Vagina (tissue), 2 donors: ENCODE data around the gene UBE2I. TPM values are rescaled to one million over a fixed set of nuclear protein-coding genes. Genes with fewer than 3 reads are reported as not detected.

Source experiments
- DNase-seq, 2 donors: peaks; one replicate each; pipeline ENCODE4 v3.0.0-alpha.2; 2017; ENCODE audit errors: extremely low spot score in 2 of 2
- H3K27ac ChIP-seq: fragments of 200-600 bp; sonication (generic); one replicate; pipeline ENCODE4 v1.5.1; 2019
- H3K27me3 ChIP-seq: fragments of 200-600 bp; sonication (generic); one replicate; pipeline ENCODE4 v1.5.1; 2019
- H3K36me3 ChIP-seq, 2 donors: fragments of 200-600 bp; sonication (generic); one replicate each; pipeline ENCODE4 v1.5.1; 2017 to 2019
- H3K4me1 ChIP-seq: fragments of 200-600 bp; sonication (generic); one replicate; pipeline ENCODE4 v1.5.1; 2019
- H3K4me3 ChIP-seq, 2 donors: fragments of 200-600 bp; sonication (generic); 1 replicate in 1 of 2; 2 replicates in 1 of 2; pipeline ENCODE4 v1.5.1; 2016 to 2019
- H3K9me3 ChIP-seq: fragments of 200-600 bp; sonication (generic); one replicate; pipeline ENCODE4 v1.5.1; 2019
- POLR2A ChIP-seq, 2 donors: fragments of 450-650 bp; IDR thresholded peaks; one replicate each; pipeline ENCODE4 v1.6.1; 2017; ENCODE audit warnings: antibody characterized with exemption in 2 of 2, mild to moderate bottlenecking in 2 of 2, moderate library complexity in 2 of 2
- POLR2AphosphoS5 ChIP-seq, 2 donors: sonication (generic); formaldehyde crosslinking; IDR thresholded peaks; one replicate each; pipeline ENCODE4 v1.9.0; 2017; ENCODE audit warnings: antibody characterized with exemption in 2 of 2, mild to moderate bottlenecking in 2 of 2, low read depth in 1 of 2; ENCODE audit not compliant: insufficient read depth in 1 of 2
- intact Hi-C: fragments of 100-400 bp; cut with DNase I; formaldehyde crosslinking; loops from one replicate; pipeline ENCODE4 v1.15.1; 2023
- total RNA-seq: library from RNA; depleted of rRNA; stranded (reverse); fragments of >200 nt; gene quantifications from one replicate; pipeline ENCODE4 v1.2.3, GENCODE V29; 2016
- TF ChIP-seq, protein P1 (sequence below), 3 experiments: fragments of 450-650 bp in 2 of 3; fragments of 200-600 bp in 1 of 3; sonication (generic) in 1 of 3; IDR thresholded peaks; one replicate each; pipeline ENCODE4 v1.5.1; 2017 to 2019; ENCODE audit warnings: antibody characterized with exemption in 3 of 3, mild to moderate bottlenecking in 2 of 3, moderate library complexity in 2 of 3

UBE2I gene
- total RNA-seq, 1 donor from 2014 or later = 51.3 TPM

DNA sequence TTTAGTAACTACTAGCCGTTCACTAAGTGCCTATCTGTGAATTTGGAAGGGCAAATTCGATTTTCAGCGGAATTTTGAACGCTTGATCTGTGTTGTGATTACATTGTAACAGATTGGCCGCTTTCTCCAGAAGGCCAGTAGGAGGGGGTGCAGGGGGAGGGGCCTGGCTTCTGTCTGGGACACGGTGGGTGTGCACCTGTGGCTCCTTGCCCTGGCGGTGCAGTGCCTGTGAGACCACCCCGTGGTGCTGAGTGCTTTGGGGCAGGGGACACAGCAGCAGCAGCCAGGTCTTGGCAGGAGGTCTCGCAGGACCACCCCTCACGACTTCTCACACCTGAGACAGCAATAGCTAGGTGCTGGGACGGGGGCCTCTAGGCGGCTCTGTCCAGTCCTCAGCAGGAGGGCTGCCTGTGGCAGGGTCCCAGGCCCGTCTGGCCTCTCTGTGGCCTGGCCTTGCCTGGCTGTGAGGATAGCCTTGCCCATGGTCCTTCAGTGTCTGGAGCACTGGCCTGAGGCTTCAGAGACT, 1.8 kb downstream of the UBE2I start:
- intact Hi-C loops = no loop called here
- DNase-seq = no peak
- Histone ChIP-seq H3K36me3 (peaks cover 0 to 36% of the 10 kb centered on the region in 2 donors), H3K9me3 (no peaks in the 10 kb centered on the region), H3K4me1 (peaks cover 59% of the 10 kb centered on the region), H3K27me3 (no peaks in the 10 kb centered on the region), H3K4me3 (peak overlapping the region; percentile 81 to 92), H3K27ac (peak overlapping the region; percentile 96)
- TF ChIP-seq POLR2A (IDR thresholded peaks at IDR 0.05) = no peak
- TF ChIP-seq, protein P1, sequence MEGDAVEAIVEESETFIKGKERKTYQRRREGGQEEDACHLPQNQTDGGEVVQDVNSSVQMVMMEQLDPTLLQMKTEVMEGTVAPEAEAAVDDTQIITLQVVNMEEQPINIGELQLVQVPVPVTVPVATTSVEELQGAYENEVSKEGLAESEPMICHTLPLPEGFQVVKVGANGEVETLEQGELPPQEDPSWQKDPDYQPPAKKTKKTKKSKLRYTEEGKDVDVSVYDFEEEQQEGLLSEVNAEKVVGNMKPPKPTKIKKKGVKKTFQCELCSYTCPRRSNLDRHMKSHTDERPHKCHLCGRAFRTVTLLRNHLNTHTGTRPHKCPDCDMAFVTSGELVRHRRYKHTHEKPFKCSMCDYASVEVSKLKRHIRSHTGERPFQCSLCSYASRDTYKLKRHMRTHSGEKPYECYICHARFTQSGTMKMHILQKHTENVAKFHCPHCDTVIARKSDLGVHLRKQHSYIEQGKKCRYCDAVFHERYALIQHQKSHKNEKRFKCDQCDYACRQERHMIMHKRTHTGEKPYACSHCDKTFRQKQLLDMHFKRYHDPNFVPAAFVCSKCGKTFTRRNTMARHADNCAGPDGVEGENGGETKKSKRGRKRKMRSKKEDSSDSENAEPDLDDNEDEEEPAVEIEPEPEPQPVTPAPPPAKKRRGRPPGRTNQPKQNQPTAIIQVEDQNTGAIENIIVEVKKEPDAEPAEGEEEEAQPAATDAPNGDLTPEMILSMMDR (IDR thresholded peaks at IDR 0.05) = no peak
- no peak for TF ChIP-seq POLR2AphosphoS5 (IDR thresholded peaks at IDR 0.05; ENCODE audit: insufficient read depth in 1 of 2, low read depth in 1 of 2)

DNA sequence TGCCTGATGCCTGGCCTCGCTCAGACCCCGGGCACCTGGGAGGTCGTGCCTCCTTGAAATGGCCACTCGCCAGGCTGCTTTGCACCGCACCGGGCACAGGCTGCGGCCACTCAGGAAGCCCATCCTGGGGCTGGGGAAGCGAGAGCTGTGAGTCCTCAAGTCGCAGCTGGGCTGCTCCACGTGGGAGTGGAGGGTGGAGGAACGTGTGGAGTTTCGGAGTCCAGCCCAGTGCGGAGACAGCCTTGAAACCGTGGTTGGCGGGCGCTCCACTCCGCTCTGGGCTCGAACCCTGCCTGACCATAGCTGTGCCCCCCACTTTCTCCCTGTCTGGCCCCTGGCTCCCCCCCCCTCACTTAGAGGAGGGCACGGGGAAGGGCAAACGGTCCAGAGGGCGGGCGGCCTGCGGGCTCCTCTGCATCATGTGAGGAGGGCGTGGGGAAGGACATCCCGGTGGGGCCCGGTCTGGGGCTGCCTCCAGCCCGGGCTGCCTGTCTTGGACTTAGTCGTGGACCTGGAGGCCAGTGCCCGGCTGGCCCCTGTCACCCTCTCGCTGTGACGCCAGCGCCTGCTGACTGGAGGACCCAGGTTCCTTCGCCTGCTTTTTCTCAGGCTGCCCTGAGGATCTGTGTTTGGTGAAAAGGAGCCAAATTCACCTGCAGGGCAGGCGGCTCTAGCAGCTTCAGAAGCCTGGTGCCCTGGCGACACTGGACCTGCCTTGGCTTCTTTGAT, 2.5 kb downstream of the UBE2I start:
- H3K9me3 ChIP-seq = no peaks in the 10 kb centered on the region
- H3K4me1 ChIP-seq = peaks cover 59% of the 10 kb centered on the region
- no peaks in the 10 kb centered on the region for H3K27me3 ChIP-seq
- no peak for DNase-seq
- H3K4me3 ChIP-seq = peak overlapping the region; percentile 81 to 92
- H3K27ac ChIP-seq = peak overlapping the region; percentile 96
- TF ChIP-seq, protein P1 (IDR thresholded peaks at IDR 0.05) = no peak
- no peak for TF ChIP-seq POLR2A (IDR thresholded peaks at IDR 0.05)
- no peak for TF ChIP-seq POLR2AphosphoS5 (IDR thresholded peaks at IDR 0.05; ENCODE audit: insufficient read depth in 1 of 2, low read depth in 1 of 2)
- peaks cover 0 to 43% of the 10 kb centered on the region in 2 donors for H3K36me3 ChIP-seq
- intact Hi-C loops = no loop called here

DNA sequence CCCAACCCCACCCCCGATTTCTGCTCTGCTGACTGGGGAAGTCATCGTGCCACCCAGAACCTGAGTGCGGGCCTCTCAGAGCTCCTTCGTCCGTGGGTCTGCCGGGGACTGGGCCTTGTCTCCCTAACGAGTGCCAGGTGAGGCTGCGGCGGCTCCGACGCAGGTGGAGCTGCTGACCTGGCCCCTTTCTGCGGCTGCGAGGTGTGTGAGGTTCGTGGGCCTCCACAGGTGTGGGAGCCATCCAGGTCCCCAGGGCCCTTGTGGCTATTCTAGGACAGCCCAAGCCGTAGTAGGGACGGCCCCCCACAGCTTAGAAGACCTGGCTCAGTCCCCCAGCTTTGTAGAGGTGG, 3.0 kb downstream of the UBE2I start:
- intact Hi-C loops = no loop called here
- Histone ChIP-seq H3K4me3 (peak overlapping the region; percentile 81 to 92), H3K27me3 (no peaks in the 10 kb centered on the region), H3K9me3 (no peaks in the 10 kb centered on the region), H3K4me1 (peaks cover 59% of the 10 kb centered on the region), H3K27ac (no peak overlapping the region), H3K36me3 (peaks cover 0 to 46% of the 10 kb centered on the region in 2 donors)
- no peak for DNase-seq
- TF ChIP-seq POLR2A (IDR thresholded peaks at IDR 0.05) = no peak
- TF ChIP-seq, protein P1 (IDR thresholded peaks at IDR 0.05) = no peak

DNA sequence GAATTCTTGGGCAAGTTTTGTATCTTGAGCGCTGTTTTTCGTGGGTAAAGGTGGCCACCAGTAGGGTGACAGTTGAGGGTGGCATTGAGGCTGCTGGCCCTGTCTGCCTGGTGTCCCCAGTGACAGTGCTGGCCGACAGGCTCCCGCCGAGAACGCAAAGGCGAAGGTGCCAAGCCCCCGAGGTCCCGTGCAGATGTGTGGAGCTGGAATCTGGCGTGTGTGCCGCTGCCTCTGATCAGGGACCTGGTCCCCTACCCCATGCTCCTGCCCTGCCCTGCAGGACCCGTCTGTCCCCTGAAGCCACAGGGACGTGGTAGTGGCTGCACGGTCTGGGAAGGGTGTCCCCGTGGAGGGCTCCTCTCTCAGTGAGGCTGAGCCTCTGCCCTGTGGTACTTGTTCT, 3.5 kb downstream of the UBE2I start:
- Histone ChIP-seq H3K36me3 (peaks cover 0 to 51% of the 10 kb centered on the region in 2 donors), H3K4me1 (peaks cover 58% of the 10 kb centered on the region)

More for the DNA sequence above, 3.5 kb downstream of the UBE2I start:
- TF ChIP-seq POLR2AphosphoS5 (IDR thresholded peaks at IDR 0.05; ENCODE audit: insufficient read depth in 1 of 2, low read depth in 1 of 2) (no peak), POLR2A (IDR thresholded peaks at IDR 0.05) (no peak)
- TF ChIP-seq, protein P1 (IDR thresholded peaks at IDR 0.05) = no peak
- Histone ChIP-seq H3K27me3 (no peaks in the 10 kb centered on the region), H3K27ac (no peak overlapping the region), H3K4me3 (no peak overlapping the region), H3K9me3 (no peaks in the 10 kb centered on the region)
- intact Hi-C loops = no loop called here
- DNase-seq = no peak
